Activated CD4-positive, CD25-positive, alpha-beta regulatory T cell (primary cell): ENCODE measurements around the gene MEMO1.
"Not testable (repeated sequence)": the region's sequence is repeated elsewhere in the genome, so short reads cannot be mapped to it uniquely, and the experiment has no call there.

ENCODE experiments used
- DNase-seq, 4 experiments: peaks; one replicate each; lab custom pipeline; 2025; lab: John Stamatoyannopoulos, UW

MEMO1 gene

DNA sequence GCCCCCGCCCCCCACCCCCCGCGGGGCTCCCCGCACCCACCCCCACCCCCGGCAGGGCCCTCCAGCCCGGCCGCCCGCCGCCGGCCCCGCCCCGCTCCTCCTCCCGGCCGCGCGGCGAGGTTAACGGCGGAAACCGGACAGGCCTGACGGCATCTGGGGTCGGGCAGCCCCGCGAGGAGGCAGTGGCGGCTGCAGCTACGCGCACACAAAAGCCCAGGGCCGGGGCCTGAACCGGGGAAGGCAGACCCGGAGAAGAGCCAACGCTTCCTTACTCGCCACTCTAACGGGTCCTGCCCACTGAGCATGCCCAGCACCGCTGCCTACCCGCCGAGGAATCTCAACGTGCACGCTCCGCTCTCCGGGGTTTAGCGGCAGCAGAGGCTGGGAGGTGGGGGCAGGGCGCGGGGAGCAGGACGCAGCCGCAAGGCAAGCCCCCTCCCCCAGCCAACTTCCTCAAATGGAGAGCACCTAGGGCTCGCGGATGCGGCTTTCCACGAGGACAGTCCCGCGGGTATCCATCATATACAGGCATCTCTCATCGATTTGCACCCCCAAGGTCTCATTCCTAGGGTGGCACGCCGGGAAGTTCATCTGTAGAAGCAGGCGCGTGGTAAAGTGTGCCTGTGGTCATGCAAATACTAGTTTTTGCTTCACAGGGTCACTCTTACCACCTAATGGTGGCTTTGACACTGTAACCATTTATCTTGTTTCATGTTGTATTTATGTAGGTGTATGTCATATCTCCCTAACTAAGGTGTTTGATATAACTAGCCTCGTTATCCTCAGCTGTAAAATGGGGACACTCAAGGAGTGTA, at the start of gene MEMO1:
Gene MEMO1 (minus strand): TSS at position 339 of the 815 bp plus-strand sequence. CDS start 761 bp downstream, outside the sequence.
- DNase-seq = peak; percentile 77 to 88 (median 82)

DNA sequence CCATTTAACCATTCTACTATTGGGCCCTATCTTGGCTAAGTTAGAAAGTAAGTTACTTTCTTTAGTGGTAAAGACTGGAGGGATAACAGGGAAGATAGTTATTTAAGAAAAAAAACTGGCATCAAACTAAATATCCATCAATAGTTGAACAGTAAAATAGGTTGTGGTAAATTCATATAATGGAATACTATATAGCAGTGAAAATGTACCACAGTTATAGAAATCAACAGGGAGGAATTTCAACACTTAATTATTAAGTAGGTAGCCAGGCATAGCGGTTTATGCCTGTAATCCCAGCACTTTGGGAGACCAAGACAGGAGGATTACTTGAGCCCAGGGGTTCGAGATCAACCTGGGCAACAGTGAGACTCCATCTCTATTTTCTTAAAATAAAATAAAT, 49.5 kb upstream of the MEMO1 start:
- no peak for DNase-seq

DNA sequence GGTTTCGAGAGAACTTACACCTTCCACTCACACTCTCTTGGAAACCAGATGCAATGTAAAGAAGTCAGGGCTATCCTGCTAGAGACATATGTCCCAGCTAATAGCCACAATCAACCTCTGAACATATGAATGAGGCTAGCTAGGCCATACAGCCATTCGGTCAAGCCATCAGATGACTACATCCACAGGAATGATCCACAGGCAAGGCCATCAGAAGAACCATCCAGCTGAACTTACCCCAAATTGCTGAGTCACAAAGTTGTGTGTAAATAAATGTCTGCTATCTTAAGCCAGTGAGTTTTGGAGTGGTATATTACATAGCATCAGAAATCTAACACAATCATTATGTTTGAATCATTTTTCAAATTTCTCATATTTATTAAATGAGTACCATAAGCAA, 47.3 kb upstream of the MEMO1 start:
- no peak for DNase-seq

DNA sequence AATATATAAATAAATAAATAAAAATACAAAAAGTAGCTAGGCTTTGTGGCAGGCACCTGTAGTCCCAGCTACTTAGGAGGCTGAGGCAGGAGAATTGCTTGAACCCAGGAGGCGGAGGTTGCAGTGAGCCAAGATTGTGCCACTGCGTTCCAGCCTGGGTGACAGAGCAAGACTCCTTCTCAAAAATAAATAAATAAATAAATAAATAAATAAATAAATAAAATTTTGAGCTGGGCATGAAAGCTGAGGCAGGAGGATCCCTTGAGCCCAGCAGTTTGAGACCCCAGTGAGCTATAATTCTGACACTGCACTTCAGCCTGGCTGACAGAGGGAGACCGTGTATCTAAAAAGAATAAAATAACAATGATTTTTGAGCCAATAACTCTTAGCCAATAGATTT, 43.8 kb upstream of the MEMO1 start:
- not testable (repeated sequence) for DNase-seq

DNA sequence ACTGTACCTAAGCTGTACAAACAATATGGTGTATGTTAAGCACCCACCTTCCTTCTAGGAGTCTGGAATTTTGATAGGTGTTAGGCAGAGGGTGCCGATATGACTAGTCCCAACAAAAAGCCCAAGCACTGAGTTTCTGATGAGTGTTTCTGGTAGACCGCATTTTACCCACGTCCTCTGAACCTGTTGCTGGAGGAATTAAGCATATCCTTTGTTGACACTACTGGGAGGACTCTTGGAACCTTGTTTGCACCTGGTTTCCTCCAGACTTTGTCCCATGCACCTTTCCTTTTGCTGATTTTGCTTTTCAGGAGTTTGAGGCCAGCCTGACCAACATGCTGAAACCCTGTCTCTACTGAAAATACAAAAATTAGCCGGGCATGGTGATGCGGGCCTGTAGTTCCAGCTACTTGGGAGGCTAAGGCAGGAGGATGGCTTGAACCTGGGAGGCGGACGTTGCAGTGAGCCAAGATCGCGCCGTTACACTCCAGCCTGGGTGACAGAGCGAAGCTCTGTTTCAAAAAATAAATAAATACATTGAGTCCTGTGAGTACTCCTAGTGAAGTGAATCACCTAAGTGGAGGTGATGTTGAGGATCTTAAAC, 41.1 kb upstream of the MEMO1 start:
- no peak for DNase-seq

DNA sequence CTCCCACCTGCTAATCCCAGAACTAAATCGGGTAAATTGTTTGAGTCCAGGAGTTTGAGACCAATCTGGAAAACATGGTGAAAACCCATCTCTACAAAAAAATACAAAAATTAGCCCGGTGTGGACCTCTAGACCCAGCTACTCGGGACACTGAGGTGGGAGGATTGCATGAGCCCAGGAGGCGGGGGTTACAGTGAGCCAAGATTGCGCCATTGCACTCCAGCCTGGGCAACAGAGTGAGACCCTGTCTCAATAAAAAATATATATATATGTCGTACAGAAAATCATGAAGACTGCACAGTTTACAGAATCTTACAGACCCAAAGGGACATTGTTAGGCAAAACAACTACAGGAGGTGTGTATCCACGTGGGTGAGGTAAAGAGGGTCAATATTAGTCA, 32.8 kb upstream of the MEMO1 start:
- DNase-seq = no peak

- peak; percentile 72 to 80 (median 78) for DNase-seq
Measured at GRCh38 chr2:32039447-32040219, 28.8 kb upstream of the MEMO1 start, which contains the start of gene DPY30. Gene DPY30 (minus strand): TSS chr2:32039805. CDS start chr2:32039456, 349 bp downstream.

DNA sequence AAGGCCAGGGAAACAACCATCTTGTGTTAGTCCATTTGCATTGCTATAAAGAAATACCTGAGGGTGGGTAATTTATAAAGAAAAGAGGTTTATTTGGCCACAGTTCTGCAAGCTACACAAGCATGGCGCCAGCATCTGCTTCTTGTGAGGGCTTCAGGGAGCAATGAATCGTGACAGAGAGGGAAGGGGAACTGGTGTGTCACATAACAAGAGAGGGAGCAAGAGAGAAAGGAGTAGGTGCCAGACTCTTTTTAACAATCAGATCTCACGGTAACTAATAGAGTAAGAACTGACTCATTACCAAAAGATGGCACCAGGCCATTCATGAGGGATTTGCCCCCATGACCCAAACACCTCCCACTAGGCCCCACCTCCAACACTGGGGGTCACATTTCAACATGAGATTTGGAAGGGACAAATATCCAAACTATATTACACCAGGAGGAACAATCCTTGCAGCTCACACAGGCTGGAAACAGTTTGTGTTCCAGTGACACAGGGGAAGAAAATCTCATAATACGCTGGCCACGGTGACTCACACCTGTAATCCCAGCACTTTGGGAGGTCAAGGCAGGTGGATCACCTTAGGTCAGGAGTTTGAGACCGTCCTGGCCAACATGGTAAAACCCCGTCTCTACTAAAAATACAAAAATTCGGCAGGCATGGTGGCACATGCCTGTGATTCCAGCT, 23.5 kb upstream of the MEMO1 start:
- not testable (repeated sequence) for DNase-seq

DNA sequence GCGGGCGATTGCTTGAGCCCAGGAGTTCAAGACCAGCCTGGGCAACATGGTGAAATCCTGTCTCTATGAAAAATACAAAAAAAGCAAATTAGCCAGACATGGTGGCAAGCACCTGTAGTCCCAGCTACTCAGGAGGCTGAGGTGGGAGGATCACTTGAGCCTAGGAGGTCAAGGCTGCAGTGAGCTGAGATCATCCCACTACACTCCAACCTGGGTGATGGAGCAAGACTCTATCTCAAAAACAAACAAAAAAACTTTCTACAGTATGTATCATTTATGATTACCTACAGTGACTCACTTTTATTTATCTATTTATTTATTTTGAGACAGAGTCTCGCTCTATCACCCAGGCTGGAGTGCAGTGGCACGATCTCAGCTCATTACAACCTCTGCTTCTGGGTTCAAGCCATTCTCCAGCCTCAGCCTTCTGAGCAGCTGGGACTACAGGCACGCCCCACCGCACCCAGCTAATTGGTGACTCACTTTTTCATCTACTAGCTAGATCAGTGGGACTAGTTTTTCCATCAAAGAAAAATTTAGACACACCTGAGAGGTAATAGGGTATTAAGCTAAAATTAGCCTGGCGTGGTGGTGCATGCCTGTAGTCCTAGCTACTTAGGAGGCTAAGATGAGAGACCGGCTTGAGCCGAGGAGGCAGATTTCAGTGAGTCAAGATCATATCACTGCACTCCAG, 8.1 kb upstream of the MEMO1 start:
- DNase-seq = not testable (repeated sequence)

- DNase-seq = no peak
Measured at GRCh38 chr2:32012872-32013271, 2.1 kb upstream of the MEMO1 start.

- DNase-seq = no peak
Measured at GRCh38 chr2:32011485-32011960, 715 bp upstream of the MEMO1 start.

DNA sequence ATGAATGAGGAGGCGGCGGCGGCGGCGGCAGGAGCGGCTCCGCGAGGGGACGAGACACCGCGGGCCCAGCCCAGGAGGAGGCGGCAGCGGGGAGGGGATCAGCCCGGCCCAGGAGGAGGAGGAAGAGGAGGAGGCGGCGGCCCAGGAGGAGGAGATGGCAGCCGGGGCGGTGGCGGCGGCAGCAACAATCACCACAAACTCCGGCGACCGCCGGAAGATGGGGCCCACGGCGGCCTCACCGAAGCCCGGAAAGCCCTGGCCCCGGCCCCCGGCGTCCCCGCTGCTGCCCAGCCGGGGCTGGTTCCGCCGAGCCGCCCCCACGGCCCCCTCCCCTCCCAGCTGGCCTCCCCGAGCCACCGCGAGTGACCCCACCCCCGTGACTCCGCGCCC, 533 bp downstream of the MEMO1 start:
- peak; percentile 28 to 52 (median 44) for DNase-seq

- peak; percentile 15 to 23 (median 20) for DNase-seq
Measured at GRCh38 chr2:32009516-32010256, 1.1 kb downstream of the MEMO1 start.

- no peak for DNase-seq
Measured at GRCh38 chr2:32008805-32009515, 1.8 kb downstream of the MEMO1 start.

- DNase-seq = no peak
Measured at GRCh38 chr2:32007121-32007391, 3.8 kb downstream of the MEMO1 start.

- DNase-seq = no peak
Measured at GRCh38 chr2:32005371-32005976, 5.3 kb downstream of the MEMO1 start.

- DNase-seq = no peak
Measured at GRCh38 chr2:32003791-32004190, 7.0 kb downstream of the MEMO1 start.

DNA sequence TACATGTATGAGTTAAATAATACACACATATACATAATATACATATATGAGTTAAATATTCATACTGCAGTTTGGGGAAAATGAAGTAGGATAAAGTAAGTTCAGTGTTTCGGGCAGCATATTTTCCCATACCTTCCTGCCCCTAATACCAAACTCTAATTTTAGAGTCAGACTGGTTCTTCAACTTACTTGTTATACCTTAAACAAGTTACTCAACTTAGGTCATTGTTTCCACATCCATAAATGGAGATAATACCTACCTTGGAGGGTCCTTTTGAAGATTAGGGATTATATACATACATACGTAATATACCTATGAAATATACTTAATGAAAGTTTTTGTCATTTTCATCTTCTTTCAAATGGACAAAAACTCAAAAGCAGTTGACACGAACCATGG, 8.4 kb downstream of the MEMO1 start:
- no peak for DNase-seq

- DNase-seq = no peak
Measured at GRCh38 chr2:31999438-31999837, 11.4 kb downstream of the MEMO1 start.
